T-cell (primary cell): ENCODE results near the gene MBD1. TPM values are rescaled to one million over a fixed set of nuclear protein-coding genes. Genes with fewer than 3 reads are reported as not detected.

Experiments used
- ATAC-seq, 4 experiments: fragments of 200-7000 bp in 3 of 4; fragments of 150-1000 bp in 1 of 4; cut with Tn5 transposase; replicated peaks in 1 of 4; 1 replicate in 3 of 4; 2 replicates in 1 of 4; pipeline ENCODE4 v1.10.0; 2021; ENCODE audit warnings: moderate library complexity in 3 of 4, mild to moderate bottlenecking in 2 of 4, moderate number of reproducible peaks in 1 of 4
- CTCF ChIA-PET, 2 donors: fragments of 300-600 bp; sonication (Branson Sonifier 250); formaldehyde crosslinking; loops; one replicate each; lab custom pipeline; 2022; ENCODE audit warnings: antibody characterized with exemption in 2 of 2; lab: Charles Lee
- POLR2A ChIA-PET, 2 donors: fragments of 300-600 bp; sonication (Branson Sonifier 250); formaldehyde crosslinking; loops; one replicate each; lab custom pipeline; 2022; ENCODE audit warnings: antibody characterized with exemption in 2 of 2; lab: Charles Lee
- DNase-seq, 35 experiments: peaks; one replicate each; pipeline versions ENCODE4 v3.0.0 to v3.0.0-alpha.2; 2013 to 2023
- H3K27ac ChIP-seq: one replicate; pipeline ENCODE4 v1.5.1; 2013; ENCODE audit warnings: low read length
- H3K27me3 ChIP-seq, 2 experiments: replicated peaks in 1 of 2; 1 replicate in 1 of 2; 2 replicates in 1 of 2; pipeline versions ENCODE4 v1.6.1 to v1.7.0; 2013; ENCODE audit warnings: low read length in 1 of 2, mixed read lengths in 1 of 2; ENCODE audit not compliant: control insufficient read depth in 2 of 2, insufficient read depth in 2 of 2; ENCODE audit errors: extremely low read depth in 1 of 2
- H3K36me3 ChIP-seq, 2 donors: 1 replicate in 1 of 2; 2 replicates in 1 of 2; pipeline versions ENCODE4 v1.6.1 to v1.7.0; 2013; ENCODE audit warnings: low read length in 1 of 2; ENCODE audit not compliant: control insufficient read depth in 2 of 2, insufficient read depth in 1 of 2; ENCODE audit errors: extremely low read depth in 1 of 2
- H3K4me1 ChIP-seq, 2 experiments: 1 replicate in 1 of 2; 2 replicates in 1 of 2; pipeline versions ENCODE4 v1.6.1 to v1.7.0; 2013; ENCODE audit warnings: low read length in 2 of 2, mixed read lengths in 1 of 2; ENCODE audit not compliant: insufficient read depth in 2 of 2, control insufficient read depth in 1 of 2; ENCODE audit errors: extremely low read depth in 1 of 2
- H3K4me3 ChIP-seq, 2 donors: 1 replicate in 1 of 2; 2 replicates in 1 of 2; pipeline versions ENCODE4 v1.5.1 to v1.7.0; 2013; ENCODE audit warnings: mild to moderate bottlenecking in 2 of 2, low read length in 1 of 2, moderate library complexity in 1 of 2; ENCODE audit not compliant: control insufficient read depth in 1 of 2; ENCODE audit errors: extremely low read depth in 1 of 2
- H3K9me3 ChIP-seq: 2 replicates; pipeline ENCODE4 v1.7.0; 2013
- H3K27ac Mint-ChIP-seq, 2 donors: one replicate each; pipeline ENCODE4 v1.8.0; 2020 to 2021; ENCODE audit warnings: mild to moderate bottlenecking in 2 of 2, mixed read lengths in 2 of 2
- H3K27me3 Mint-ChIP-seq, 2 donors: one replicate each; pipeline ENCODE4 v1.8.0; 2021 to 2022; ENCODE audit warnings: mixed read lengths in 2 of 2
- H3K36me3 Mint-ChIP-seq: one replicate; pipeline ENCODE4 v1.8.0; 2021; ENCODE audit warnings: mixed read lengths
- H3K4me1 Mint-ChIP-seq, 3 donors: one replicate each; pipeline ENCODE4 v1.8.0; 2020 to 2022; ENCODE audit warnings: mixed read lengths in 3 of 3, mild to moderate bottlenecking in 1 of 3
- H3K4me3 Mint-ChIP-seq, 3 donors: one replicate each; pipeline ENCODE4 v1.8.0; 2020 to 2022; ENCODE audit warnings: mild to moderate bottlenecking in 3 of 3, mixed read lengths in 3 of 3, moderate library complexity in 3 of 3
- H3K9me3 Mint-ChIP-seq, 3 donors: one replicate each; pipeline ENCODE4 v1.8.0; 2020 to 2022; ENCODE audit warnings: mixed read lengths in 3 of 3
- WGBS: methylation state at CpG from one replicate; pipeline ENCODE4 v1.1.5; 2013; ENCODE audit warnings: missing lambda C conversion rate; ENCODE audit not compliant: insufficient coverage; 5-methylcytosine and 5-hydroxymethylcytosine counted together
- total RNA-seq, 35 experiments: library from RNA in 6 of 35; stranded (reverse) in 6 of 35; fragments of 120-200 nt in 1 of 35; gene quantifications; one replicate each; pipeline versions ENCODE4 v1.2.1 to v1.2.4 and lab custom pipeline; 2013 to 2026

The MBD1 gene
- total RNA-seq, 5 donors from 2014 or later (not counting 1 experiment from before 2014, with no cell fraction given) = 98.2 to 151 (median 136) TPM

GRCh38 chr18:50284255-50284885, 3.0 kb upstream of the MBD1 start:
- H3K9me3 ChIP-seq = no peaks in the 10 kb centered on the region
- peaks cover 39% of the 10 kb centered on the region for H3K36me3 Mint-ChIP-seq
- H3K27me3 ChIP-seq = no peaks in the 10 kb centered on the region
- DNase-seq = no peak
- CTCF ChIA-PET = no interaction called here
- peak overlapping the region; percentile 37 to 63 for H3K27ac Mint-ChIP-seq
- H3K4me3 ChIP-seq = no peak overlapping the region
- H3K4me3 Mint-ChIP-seq = peak overlapping the region; percentile 25 to 96 (median 63)
- H3K9me3 Mint-ChIP-seq = no peaks in the 10 kb centered on the region
- H3K36me3 ChIP-seq = peaks cover 19 to 31% of the 10 kb centered on the region in 2 donors
- H3K4me1 Mint-ChIP-seq = peaks cover 50 to 64% (median 51%) of the 10 kb centered on the region in 3 donors
- WGBS = 97% methylated on average over 13 of the region's 15 CpGs
- no peak overlapping the region for H3K27ac ChIP-seq
- no peak for ATAC-seq
- POLR2A ChIA-PET = no interaction called here
- H3K27me3 Mint-ChIP-seq = no peaks in the 10 kb centered on the region
- peaks cover 22 to 47% of the 10 kb centered on the region in 2 experiments for H3K4me1 ChIP-seq

GRCh38 chr18:50283469-50284209, 2.3 kb upstream of the MBD1 start:
- peaks cover 42% of the 10 kb centered on the region for H3K36me3 Mint-ChIP-seq

GRCh38 chr18:50282521-50283335, 1.4 kb upstream of the MBD1 start:
- H3K36me3 ChIP-seq = peaks cover 19 to 43% of the 10 kb centered on the region in 2 donors
- DNase-seq = no peak
- H3K27me3 ChIP-seq = no peaks in the 10 kb centered on the region
- Mint-ChIP-seq H3K27ac (peak overlapping the region; percentile 23 to 39), H3K27me3 (no peaks in the 10 kb centered on the region), H3K36me3 (peaks cover 45% of the 10 kb centered on the region), H3K4me1 (peaks cover 54 to 66% (median 55%) of the 10 kb centered on the region in 3 donors), H3K9me3 (no peaks in the 10 kb centered on the region), H3K4me3 (peak overlapping the region; percentile 90 to 96 (median 96))
- 95% methylated on average over 39 of the region's 42 CpGs for WGBS
- H3K27ac ChIP-seq = no peak overlapping the region
- H3K9me3 ChIP-seq = no peaks in the 10 kb centered on the region
- CTCF ChIA-PET = no interaction called here
- peaks cover 30 to 46% of the 10 kb centered on the region in 2 experiments for H3K4me1 ChIP-seq
- H3K4me3 ChIP-seq = no peak overlapping the region
- POLR2A ChIA-PET = no interaction called here
- no peak for ATAC-seq

More at GRCh38 chr18:50283469-50284209, 2.3 kb upstream of the MBD1 start:
- Histone ChIP-seq H3K27ac (no peak overlapping the region), H3K4me1 (peaks cover 28 to 47% of the 10 kb centered on the region in 2 experiments), H3K27me3 (no peaks in the 10 kb centered on the region), H3K4me3 (no peak overlapping the region), H3K36me3 (peaks cover 19 to 36% of the 10 kb centered on the region in 2 donors), H3K9me3 (no peaks in the 10 kb centered on the region)
- ChIA-PET CTCF (no interaction called here), POLR2A (interaction anchor here in 1 of 2 donors (0.6 kb wide), 1 partner anchor 866 kb away, joined by 3 read pairs; no protein-coding TSS in a partner anchor)
- Mint-ChIP-seq H3K9me3 (no peaks in the 10 kb centered on the region), H3K4me1 (peaks cover 51 to 64% (median 53%) of the 10 kb centered on the region in 3 donors), H3K27me3 (no peaks in the 10 kb centered on the region), H3K27ac (peak overlapping the region in 1 of 2 donors; percentile 37), H3K4me3 (peak overlapping the region in 2 of 3 donors; percentile 63 to 96)
- ATAC-seq = no peak
- WGBS = 88% methylated on average over 24 of the region's 29 CpGs
- no peak for DNase-seq

- Mint-ChIP-seq H3K27me3 (no peaks in the 10 kb centered on the region), H3K36me3 (peaks cover 43% of the 10 kb centered on the region), H3K27ac (peak overlapping the region; percentile 87 to 92), H3K4me1 (peaks cover 47 to 61% (median 51%) of the 10 kb centered on the region in 3 donors), H3K9me3 (no peaks in the 10 kb centered on the region), H3K4me3 (peak overlapping the region; percentile 90 to 96 (median 96))
- peaks cover 19 to 46% of the 10 kb centered on the region in 2 donors for H3K36me3 ChIP-seq
- ChIA-PET POLR2A (interaction anchor here (0.6 to 1.2 kb wide), 9 partner anchors 7 to 1330 kb away, joined by 3 to 5 read pairs (median 4); partner anchors contain the start of gene SMAD4 (in 1 of the 2)), CTCF (interaction anchor here in 1 of 2 donors (0.6 to 2.1 kb wide), 5 partner anchors 10 to 1746 kb away, joined by 3 to 11 read pairs (median 7); partner anchors contain the start of gene CFAP53)
- H3K4me3 ChIP-seq = peak overlapping the region; percentile 66 to 95
- WGBS = 44% methylated on average over 24 of the region's 35 CpGs
- ATAC-seq (no peak), DNase-seq (no peak)
- peak overlapping the region; percentile 88 for H3K27ac ChIP-seq
- no peaks in the 10 kb centered on the region for H3K9me3 ChIP-seq
- peaks cover 30 to 45% of the 10 kb centered on the region in 2 experiments for H3K4me1 ChIP-seq
- no peaks in the 10 kb centered on the region for H3K27me3 ChIP-seq
Observed at GRCh38 chr18:50281972-50282520, 723 bp upstream of the MBD1 start.

- 3% methylated on average over 16 of the region's 16 CpGs for WGBS
- H3K27ac Mint-ChIP-seq = peak overlapping the region; percentile 87 to 92
Observed at GRCh38 chr18:50280707-50281294, 522 bp downstream of the MBD1 start.

More at GRCh38 chr18:50280707-50281294, 522 bp downstream of the MBD1 start:
- H3K9me3 ChIP-seq = no peaks in the 10 kb centered on the region
- H3K9me3 Mint-ChIP-seq = no peaks in the 10 kb centered on the region
- peaks cover 36 to 52% (median 45%) of the 10 kb centered on the region in 3 donors for H3K4me1 Mint-ChIP-seq
- DNase-seq (no peak), ATAC-seq (no peak)
- peaks cover 50% of the 10 kb centered on the region for H3K36me3 Mint-ChIP-seq
- ChIA-PET POLR2A (interaction anchor here in 1 of 2 donors (0.7 to 1.2 kb wide), 3 partner anchors 14 to 27 kb away, joined by 3 to 4 read pairs (median 3); no protein-coding TSS in a partner anchor), CTCF (interaction anchor here in 1 of 2 donors (0.7 to 2.1 kb wide), 5 partner anchors 9 to 78 kb away, joined by 4 to 11 read pairs (median 7); partner anchors contain the start of gene CFAP53)
- H3K4me1 ChIP-seq = peaks cover 27 to 33% of the 10 kb centered on the region in 2 experiments
- no peaks in the 10 kb centered on the region for H3K27me3 ChIP-seq
- H3K36me3 ChIP-seq = peaks cover 28 to 59% of the 10 kb centered on the region in 2 donors
- H3K27me3 Mint-ChIP-seq = no peaks in the 10 kb centered on the region
- H3K27ac ChIP-seq = peak overlapping the region; percentile 88
- H3K4me3 ChIP-seq = peak overlapping the region; percentile 66 to 95
- H3K4me3 Mint-ChIP-seq = peak overlapping the region; percentile 90 to 96 (median 96)
